Measurements from ENCODE around the gene ST7.

The ST7 gene

GRCh38 chr7:117012284-117012683 lies 59.0 kb downstream of the ST7 start:
- Histone ChIP-seq H3K4me3 (ENCODE audit: low read length) (no peak overlapping the region), H3K36me3 (ENCODE audit: control insufficient read depth, low read depth, low read length) (no peaks in the 10 kb centered on the region), H3K9me3 (ENCODE audit: control insufficient read depth, low read depth, low read length) (no peaks in the 10 kb centered on the region), H3K27ac (ENCODE audit: low read length) (no peak overlapping the region), H3K27me3 (ENCODE audit: control insufficient read depth, insufficient read depth, low read length) (no peaks in the 10 kb centered on the region), H3K9ac (ENCODE audit: low read length) (no peak overlapping the region), H3K4me1 (ENCODE audit: control insufficient read depth, low read depth, low read length) (no peaks in the 10 kb centered on the region)

GRCh38 chr7:117012696-117013095 lies 59.4 kb downstream of the ST7 start:
- H3K9me3 ChIP-seq (ENCODE audit: control insufficient read depth, low read depth, low read length): no peaks in the 10 kb centered on the region
- H3K4me1 ChIP-seq (ENCODE audit: control insufficient read depth, low read depth, low read length): no peaks in the 10 kb centered on the region
- no peaks in the 10 kb centered on the region for H3K27me3 ChIP-seq (ENCODE audit: control insufficient read depth, insufficient read depth, low read length)
- H3K36me3 ChIP-seq (ENCODE audit: control insufficient read depth, low read depth, low read length): no peaks in the 10 kb centered on the region
- no peak overlapping the region for H3K27ac ChIP-seq (ENCODE audit: low read length)
- H3K9ac ChIP-seq (ENCODE audit: low read length): no peak overlapping the region
- no peak overlapping the region for H3K4me3 ChIP-seq (ENCODE audit: low read length)

- H3K4me3 ChIP-seq (ENCODE audit: low read length): no peak overlapping the region
- no peaks in the 10 kb centered on the region for H3K27me3 ChIP-seq (ENCODE audit: control insufficient read depth, insufficient read depth, low read length)
- H3K9me3 ChIP-seq (ENCODE audit: control insufficient read depth, low read depth, low read length): no peaks in the 10 kb centered on the region
- H3K36me3 ChIP-seq (ENCODE audit: control insufficient read depth, low read depth, low read length): no peaks in the 10 kb centered on the region
- H3K27ac ChIP-seq (ENCODE audit: low read length): no peak overlapping the region
- no peaks in the 10 kb centered on the region for H3K4me1 ChIP-seq (ENCODE audit: control insufficient read depth, low read depth, low read length)
- H3K9ac ChIP-seq (ENCODE audit: low read length): no peak overlapping the region
These were observed 60.9 kb downstream of the ST7 start for GRCh38 chr7:117014099-117014656.

- H3K36me3 ChIP-seq (ENCODE audit: control insufficient read depth, low read depth, low read length): no peaks in the 10 kb centered on the region
- H3K27me3 ChIP-seq (ENCODE audit: control insufficient read depth, insufficient read depth, low read length): no peaks in the 10 kb centered on the region
- no peak overlapping the region for H3K4me3 ChIP-seq (ENCODE audit: low read length)
- peaks cover 3% of the 10 kb centered on the region for H3K4me1 ChIP-seq (ENCODE audit: control insufficient read depth, low read depth, low read length)
- H3K9ac ChIP-seq (ENCODE audit: low read length): no peak overlapping the region
- H3K27ac ChIP-seq (ENCODE audit: low read length): no peak overlapping the region
- H3K9me3 ChIP-seq (ENCODE audit: control insufficient read depth, low read depth, low read length): no peaks in the 10 kb centered on the region
These were observed 61.4 kb downstream of the ST7 start for GRCh38 chr7:117014673-117015133.

GRCh38 chr7:117015258-117016184 lies 62.2 kb downstream of the ST7 start:
- H3K36me3 ChIP-seq (ENCODE audit: control insufficient read depth, low read depth, low read length): no peaks in the 10 kb centered on the region
- H3K4me1 ChIP-seq (ENCODE audit: control insufficient read depth, low read depth, low read length): peaks cover 11% of the 10 kb centered on the region
- H3K27ac ChIP-seq (ENCODE audit: low read length): no peak overlapping the region
- H3K4me3 ChIP-seq (ENCODE audit: low read length): no peak overlapping the region
- H3K27me3 ChIP-seq (ENCODE audit: control insufficient read depth, insufficient read depth, low read length): no peaks in the 10 kb centered on the region
- no peaks in the 10 kb centered on the region for H3K9me3 ChIP-seq (ENCODE audit: control insufficient read depth, low read depth, low read length)
- H3K9ac ChIP-seq (ENCODE audit: low read length): no peak overlapping the region

GRCh38 chr7:117017017-117017451 lies 63.7 kb downstream of the ST7 start:
- Histone ChIP-seq H3K4me1 (ENCODE audit: control insufficient read depth, low read depth, low read length) (peaks cover 13% of the 10 kb centered on the region), H3K9ac (ENCODE audit: low read length) (no peak overlapping the region), H3K27ac (ENCODE audit: low read length) (no peak overlapping the region), H3K9me3 (ENCODE audit: control insufficient read depth, low read depth, low read length) (no peaks in the 10 kb centered on the region), H3K36me3 (ENCODE audit: control insufficient read depth, low read depth, low read length) (no peaks in the 10 kb centered on the region), H3K4me3 (ENCODE audit: low read length) (no peak overlapping the region), H3K27me3 (ENCODE audit: control insufficient read depth, insufficient read depth, low read length) (no peaks in the 10 kb centered on the region)

GRCh38 chr7:117017702-117018266 lies 64.5 kb downstream of the ST7 start:
- no peaks in the 10 kb centered on the region for H3K27me3 ChIP-seq (ENCODE audit: control insufficient read depth, insufficient read depth, low read length)
- no peaks in the 10 kb centered on the region for H3K36me3 ChIP-seq (ENCODE audit: control insufficient read depth, low read depth, low read length)
- H3K4me3 ChIP-seq (ENCODE audit: low read length): no peak overlapping the region
- H3K9ac ChIP-seq (ENCODE audit: low read length): no peak overlapping the region
- H3K9me3 ChIP-seq (ENCODE audit: control insufficient read depth, low read depth, low read length): no peaks in the 10 kb centered on the region
- peaks cover 13% of the 10 kb centered on the region for H3K4me1 ChIP-seq (ENCODE audit: control insufficient read depth, low read depth, low read length)
- no peak overlapping the region for H3K27ac ChIP-seq (ENCODE audit: low read length)

- H3K36me3 ChIP-seq (ENCODE audit: control insufficient read depth, low read depth, low read length): no peaks in the 10 kb centered on the region
- H3K27me3 ChIP-seq (ENCODE audit: control insufficient read depth, insufficient read depth, low read length): no peaks in the 10 kb centered on the region
- H3K27ac ChIP-seq (ENCODE audit: low read length): no peak overlapping the region
- H3K9me3 ChIP-seq (ENCODE audit: control insufficient read depth, low read depth, low read length): no peaks in the 10 kb centered on the region
- H3K4me1 ChIP-seq (ENCODE audit: control insufficient read depth, low read depth, low read length): peaks cover 13% of the 10 kb centered on the region
- no peak overlapping the region for H3K4me3 ChIP-seq (ENCODE audit: low read length)
- no peak overlapping the region for H3K9ac ChIP-seq (ENCODE audit: low read length)
These were observed 65.4 kb downstream of the ST7 start for GRCh38 chr7:117018713-117019112.

- Histone ChIP-seq H3K4me1 (ENCODE audit: control insufficient read depth, low read depth, low read length) (peaks cover 13% of the 10 kb centered on the region), H3K27me3 (ENCODE audit: control insufficient read depth, insufficient read depth, low read length) (no peaks in the 10 kb centered on the region), H3K9me3 (ENCODE audit: control insufficient read depth, low read depth, low read length) (no peaks in the 10 kb centered on the region), H3K4me3 (ENCODE audit: low read length) (no peak overlapping the region), H3K9ac (ENCODE audit: low read length) (no peak overlapping the region), H3K27ac (ENCODE audit: low read length) (no peak overlapping the region), H3K36me3 (ENCODE audit: control insufficient read depth, low read depth, low read length) (no peaks in the 10 kb centered on the region)
These were observed 66.0 kb downstream of the ST7 start for GRCh38 chr7:117019287-117019686.

- H3K4me1 ChIP-seq (ENCODE audit: control insufficient read depth, low read depth, low read length): peaks cover 13% of the 10 kb centered on the region
- no peaks in the 10 kb centered on the region for H3K9me3 ChIP-seq (ENCODE audit: control insufficient read depth, low read depth, low read length)
- no peaks in the 10 kb centered on the region for H3K36me3 ChIP-seq (ENCODE audit: control insufficient read depth, low read depth, low read length)
- peak overlapping the region; percentile 32 for H3K9ac ChIP-seq (ENCODE audit: low read length)
- peak overlapping the region; percentile 42 for H3K4me3 ChIP-seq (ENCODE audit: low read length)
- no peaks in the 10 kb centered on the region for H3K27me3 ChIP-seq (ENCODE audit: control insufficient read depth, insufficient read depth, low read length)
- peak overlapping the region; percentile 13 for H3K27ac ChIP-seq (ENCODE audit: low read length)
These were observed 66.7 kb downstream of the ST7 start for GRCh38 chr7:117019786-117020590.

GRCh38 chr7:117020591-117020973 lies 67.3 kb downstream of the ST7 start:
- no peak overlapping the region for H3K27ac ChIP-seq (ENCODE audit: low read length)
- no peaks in the 10 kb centered on the region for H3K27me3 ChIP-seq (ENCODE audit: control insufficient read depth, insufficient read depth, low read length)
- H3K36me3 ChIP-seq (ENCODE audit: control insufficient read depth, low read depth, low read length): no peaks in the 10 kb centered on the region
- H3K4me3 ChIP-seq (ENCODE audit: low read length): peak overlapping the region; percentile 42
- no peaks in the 10 kb centered on the region for H3K9me3 ChIP-seq (ENCODE audit: control insufficient read depth, low read depth, low read length)
- peaks cover 13% of the 10 kb centered on the region for H3K4me1 ChIP-seq (ENCODE audit: control insufficient read depth, low read depth, low read length)
- peak overlapping the region; percentile 32 for H3K9ac ChIP-seq (ENCODE audit: low read length)

Measured in iPS-18a (cell line).